RWPE2 (cell line): Measurements from ENCODE around the gene VTA1.

ENCODE experiments used
- ATAC-seq: fragments of 200-7000 bp; cut with Tn5 transposase; 3 replicates; pipeline ENCODE4 v1.9.1; 2021; ENCODE audit warnings: low read depth
- DNase-seq: peaks from one replicate; pipeline ENCODE4 v3.0.0-alpha.2; 2020; ENCODE audit warnings: low spot score
- H3K27ac ChIP-seq: fragments of 450-650 bp; 2 replicates; pipeline ENCODE4 v1.5.1; 2017; ENCODE audit warnings: mild to moderate bottlenecking; ENCODE audit not compliant: poor library complexity, severe bottlenecking
- H3K27me3 ChIP-seq: fragments of 250-450 bp; sonication (Bioruptor Pico); 2 replicates; pipeline ENCODE4 v1.5.1; 2021; ENCODE audit warnings: mild to moderate bottlenecking, moderate library complexity; ENCODE audit not compliant: insufficient read depth, poor library complexity, severe bottlenecking
- H3K36me3 ChIP-seq: fragments of 250-450 bp; sonication (Bioruptor Pico); 2 replicates; pipeline ENCODE4 v1.5.1; 2020; ENCODE audit warnings: low read depth, mild to moderate bottlenecking, moderate library complexity
- H3K4me1 ChIP-seq: fragments of 250-450 bp; sonication (Bioruptor Pico); 2 replicates; pipeline ENCODE4 v1.5.1; 2021; ENCODE audit warnings: mild to moderate bottlenecking, moderate library complexity; ENCODE audit not compliant: insufficient read depth, poor library complexity, severe bottlenecking
- H3K4me3 ChIP-seq: fragments of 250-450 bp; sonication (Bioruptor Pico); 2 replicates; pipeline ENCODE4 v1.5.1; 2021; ENCODE audit warnings: mild to moderate bottlenecking, moderate library complexity; ENCODE audit not compliant: severe bottlenecking
- H3K9me3 ChIP-seq: fragments of 250-450 bp; sonication (Bioruptor Pico); 2 replicates; pipeline ENCODE4 v1.5.1; 2021; ENCODE audit warnings: mild to moderate bottlenecking, moderate library complexity; ENCODE audit not compliant: severe bottlenecking
- TF ChIP-seq, protein P1 (sequence below): fragments of 450-650 bp; IDR thresholded peaks from one replicate; pipeline ENCODE4 v1.5.1; 2017; ENCODE audit warnings: mild to moderate bottlenecking, moderate library complexity; ENCODE audit not compliant: poor library complexity, severe bottlenecking

The VTA1 gene

DNA sequence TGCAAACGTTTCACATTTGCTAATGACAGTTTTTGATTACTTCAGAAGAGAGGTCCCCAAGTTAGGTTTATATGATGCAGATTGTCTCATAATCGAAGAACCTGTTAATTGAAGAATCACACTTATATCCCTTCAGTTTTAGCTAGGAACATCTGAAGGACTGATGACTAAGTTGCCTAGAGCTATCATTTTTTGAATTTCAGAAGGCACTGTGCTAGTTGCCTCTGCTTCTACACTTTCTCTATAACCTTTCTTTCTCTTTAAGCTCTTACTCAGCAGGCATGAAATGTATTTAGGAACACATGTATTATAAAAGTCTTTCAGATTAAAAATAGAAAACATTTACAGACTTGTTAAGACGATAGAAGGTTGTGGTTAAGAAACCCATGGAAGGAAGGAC is 28.7 kb upstream of the VTA1 start:
- Histone ChIP-seq H3K36me3 (no peaks in the 10 kb centered on the region), H3K27me3 (no peaks in the 10 kb centered on the region), H3K4me1 (no peaks in the 10 kb centered on the region), H3K9me3 (no peaks in the 10 kb centered on the region), H3K27ac (no peak overlapping the region), H3K4me3 (no peak overlapping the region)
- DNase-seq, result no peak
- TF ChIP-seq, protein P1, sequence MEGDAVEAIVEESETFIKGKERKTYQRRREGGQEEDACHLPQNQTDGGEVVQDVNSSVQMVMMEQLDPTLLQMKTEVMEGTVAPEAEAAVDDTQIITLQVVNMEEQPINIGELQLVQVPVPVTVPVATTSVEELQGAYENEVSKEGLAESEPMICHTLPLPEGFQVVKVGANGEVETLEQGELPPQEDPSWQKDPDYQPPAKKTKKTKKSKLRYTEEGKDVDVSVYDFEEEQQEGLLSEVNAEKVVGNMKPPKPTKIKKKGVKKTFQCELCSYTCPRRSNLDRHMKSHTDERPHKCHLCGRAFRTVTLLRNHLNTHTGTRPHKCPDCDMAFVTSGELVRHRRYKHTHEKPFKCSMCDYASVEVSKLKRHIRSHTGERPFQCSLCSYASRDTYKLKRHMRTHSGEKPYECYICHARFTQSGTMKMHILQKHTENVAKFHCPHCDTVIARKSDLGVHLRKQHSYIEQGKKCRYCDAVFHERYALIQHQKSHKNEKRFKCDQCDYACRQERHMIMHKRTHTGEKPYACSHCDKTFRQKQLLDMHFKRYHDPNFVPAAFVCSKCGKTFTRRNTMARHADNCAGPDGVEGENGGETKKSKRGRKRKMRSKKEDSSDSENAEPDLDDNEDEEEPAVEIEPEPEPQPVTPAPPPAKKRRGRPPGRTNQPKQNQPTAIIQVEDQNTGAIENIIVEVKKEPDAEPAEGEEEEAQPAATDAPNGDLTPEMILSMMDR, result no peak
- no peak for ATAC-seq

DNA sequence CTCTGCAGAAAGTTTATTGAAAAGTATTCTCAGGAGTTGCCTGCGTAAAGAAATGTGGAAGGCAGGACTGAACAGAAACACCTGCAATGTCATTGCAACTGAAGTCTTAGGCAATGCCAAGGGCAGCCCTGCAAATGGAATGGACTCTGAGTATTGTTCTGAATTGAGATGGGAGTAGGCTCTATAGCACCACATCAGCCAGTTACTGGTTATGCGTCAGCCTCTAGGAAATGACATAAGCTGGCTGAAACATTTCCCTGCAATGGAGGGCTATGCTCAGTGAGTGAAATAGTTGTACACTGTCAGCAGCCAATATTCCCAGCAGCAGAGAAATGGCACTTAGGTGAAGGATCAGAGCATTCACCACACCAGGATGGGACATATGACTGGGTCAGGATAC is 28.1 kb upstream of the VTA1 start:
- H3K4me3 ChIP-seq, result no peak overlapping the region
- ATAC-seq (no peak), DNase-seq (no peak)

DNA sequence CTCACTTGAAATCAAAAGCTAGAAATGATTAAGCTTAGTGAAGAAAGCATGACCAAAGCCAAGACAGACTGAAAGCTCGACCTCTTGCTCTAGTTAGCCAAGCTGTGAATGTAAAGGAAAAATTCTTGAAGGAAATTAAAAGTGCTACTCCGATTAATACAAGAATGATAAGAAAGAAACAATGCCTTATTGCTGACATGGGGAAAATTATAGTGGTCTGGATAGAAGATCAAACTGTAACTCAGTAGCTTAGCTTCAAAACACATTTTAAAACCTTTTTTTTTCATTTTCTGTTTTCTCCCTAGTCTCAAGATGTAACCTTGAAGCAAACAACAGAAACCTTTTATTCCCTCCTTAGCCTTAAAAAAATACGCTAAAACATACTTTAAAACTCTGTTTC is 25.7 kb upstream of the VTA1 start:
- TF ChIP-seq, protein P1, result no peak
- DNase-seq (no peak), ATAC-seq (no peak)
- Histone ChIP-seq H3K36me3 (no peaks in the 10 kb centered on the region), H3K4me1 (no peaks in the 10 kb centered on the region), H3K4me3 (no peak overlapping the region), H3K27ac (no peak overlapping the region), H3K9me3 (no peaks in the 10 kb centered on the region), H3K27me3 (no peaks in the 10 kb centered on the region)

More for the DNA sequence above, 28.1 kb upstream of the VTA1 start:
- Histone ChIP-seq H3K9me3 (no peaks in the 10 kb centered on the region), H3K27me3 (no peaks in the 10 kb centered on the region), H3K27ac (no peak overlapping the region), H3K36me3 (no peaks in the 10 kb centered on the region), H3K4me1 (no peaks in the 10 kb centered on the region)
- TF ChIP-seq, protein P1, result no peak

GRCh38 chr6:142130814-142131213 is 16.2 kb upstream of the VTA1 start:
- Histone ChIP-seq H3K9me3 (no peaks in the 10 kb centered on the region), H3K27me3 (peaks cover 4% of the 10 kb centered on the region), H3K27ac (no peak overlapping the region), H3K4me3 (no peak overlapping the region), H3K36me3 (no peaks in the 10 kb centered on the region), H3K4me1 (no peaks in the 10 kb centered on the region)
- TF ChIP-seq, protein P1, result no peak
- DNase-seq, result no peak
- ATAC-seq, result no peak

- DNase-seq, result no peak
- Histone ChIP-seq H3K27me3 (no peaks in the 10 kb centered on the region), H3K36me3 (no peaks in the 10 kb centered on the region), H3K4me3 (no peak within 1 kb of the TSS), H3K27ac (no peak within 1 kb of the TSS), H3K9me3 (no peaks in the 10 kb centered on the region), H3K4me1 (no peaks in the 10 kb centered on the region)
- TF ChIP-seq, protein P1, result no peak
- ATAC-seq, result no peak
Observed at GRCh38 chr6:142132625-142133024, 14.4 kb upstream of the VTA1 start, which contains the start of gene GJE1. Gene GJE1 (plus strand): TSS chr6:142132925. CDS start chr6:142133159, 234 bp downstream.
